Measurements from ENCODE around the gene NEO1. TPM values are rescaled to one million over a fixed set of nuclear protein-coding genes. Genes with fewer than 3 reads are reported as not detected.

Gene NEO1
- polyA plus RNA-seq, 1 of the 3 experiments (the other 2 are of a cell fraction): 13.1 TPM

- no peak overlapping the region for H3K4me2 ChIP-seq
- ChIA-PET POLR2A (no interaction called here), CTCF (interaction anchor here (0.9 kb wide), 2 partner anchors 10 to 307 kb away, joined by 3 read pairs; no protein-coding TSS in a partner anchor)
- H3K9ac ChIP-seq: no peak overlapping the region
- 48% methylated on average over 7 of the region's 7 CpGs for WGBS (ENCODE audit: low lambda C conversion rate)
- no peak overlapping the region for H2AFZ ChIP-seq (ENCODE audit: low read depth)
- H3F3A ChIP-seq (replicated peaks; ENCODE audit: insufficient read depth): no peaks in the 10 kb centered on the region
- no peaks in the 10 kb centered on the region for H3K4me1 ChIP-seq (ENCODE audit: control insufficient read depth in 1 of 2, insufficient read depth in 2 of 2, low read depth in 1 of 2, low read length in 1 of 2)
- H3K36me3 ChIP-seq (replicated peaks in 1 of 2; ENCODE audit: control insufficient read depth in 1 of 2, insufficient read depth in 2 of 2, low read length in 1 of 2): no peaks in the 10 kb centered on the region
- no peaks in the 10 kb centered on the region for H3K79me2 ChIP-seq (ENCODE audit: insufficient read depth)
- no peak overlapping the region for H3K4me3 ChIP-seq (ENCODE audit: low read depth in 2 of 2, low read length in 1 of 2)
- H3K9me2 ChIP-seq: no peaks in the 10 kb centered on the region
- TF ChIP-seq SIN3A (IDR thresholded peaks at IDR 0.05; ENCODE audit: borderline replicate concordance, low read depth, low read length) (no peak), TEAD4 (IDR thresholded peaks at IDR 0.05; ENCODE audit: borderline replicate concordance, insufficient read depth) (no peak), NFIC (IDR thresholded peaks at IDR 0.05; ENCODE audit: borderline replicate concordance) (no peak), FOSL2 (IDR thresholded peaks at IDR 0.05; ENCODE audit: borderline replicate concordance, low read depth) (no peak), USF2 (IDR thresholded peaks at IDR 0.05; ENCODE audit: borderline replicate concordance, low read depth, low read length) (no peak), REST (IDR thresholded peaks at IDR 0.05; ENCODE audit: low read depth, low read length) (no peak), POLR2AphosphoS5 (IDR thresholded peaks at IDR 0.05; ENCODE audit: low read depth, low read length) (no peak), PBX3 (IDR thresholded peaks at IDR 0.05) (no peak)
- H3K27ac ChIP-seq (ENCODE audit: low read depth in 2 of 2, low read length in 1 of 2): no peak overlapping the region
- H3K9me3 ChIP-seq: no peaks in the 10 kb centered on the region
- no peaks in the 10 kb centered on the region for H4K20me1 ChIP-seq (ENCODE audit: insufficient read depth)
- no peak for DNase-seq
- H3K27me3 ChIP-seq (ENCODE audit: insufficient read depth): peaks cover 5% of the 10 kb centered on the region; the same call in 1 of the 2 replicates
These were observed 23.3 kb upstream of the NEO1 start for GRCh38 chr15:73028831-73029451.

- Histone ChIP-seq H3K9me2 (no peaks in the 10 kb centered on the region), H3K79me2 (ENCODE audit: insufficient read depth) (no peaks in the 10 kb centered on the region), H3K27me3 (ENCODE audit: insufficient read depth) (peaks cover 5% of the 10 kb centered on the region; the same call in 1 of the 2 replicates), H3K4me3 (ENCODE audit: low read depth in 2 of 2, low read length in 1 of 2) (no peak overlapping the region), H3K27ac (ENCODE audit: low read depth in 2 of 2, low read length in 1 of 2) (no peak overlapping the region), H3K9ac (no peak overlapping the region), H3K36me3 (replicated peaks in 1 of 2; ENCODE audit: control insufficient read depth in 1 of 2, insufficient read depth in 2 of 2, low read length in 1 of 2) (no peaks in the 10 kb centered on the region), H4K20me1 (ENCODE audit: insufficient read depth) (no peaks in the 10 kb centered on the region), H3F3A (replicated peaks; ENCODE audit: insufficient read depth) (no peaks in the 10 kb centered on the region), H3K4me2 (no peak overlapping the region), H3K9me3 (no peaks in the 10 kb centered on the region), H3K4me1 (ENCODE audit: control insufficient read depth in 1 of 2, insufficient read depth in 2 of 2, low read depth in 1 of 2, low read length in 1 of 2) (no peaks in the 10 kb centered on the region), H2AFZ (ENCODE audit: low read depth) (no peak overlapping the region)
- POLR2A ChIA-PET: no interaction called here
- no peak for DNase-seq
- WGBS (ENCODE audit: low lambda C conversion rate): 69% methylated on average over 4 of the region's 4 CpGs
- CTCF ChIA-PET: interaction anchor here (0.8 kb wide), 1 partner anchor 308 kb away, joined by 3 read pairs; no protein-coding TSS in a partner anchor
- TF ChIP-seq CHD2 (IDR thresholded peaks at IDR 0.05; ENCODE audit: low read length, partially characterized antibody) (no peak), FOXJ3 (CRISPR knock-in tag; IDR thresholded peaks at IDR 0.05) (no peak), USF2 (IDR thresholded peaks at IDR 0.05; ENCODE audit: borderline replicate concordance, low read depth, low read length) (no peak), IRF3 (IDR thresholded peaks at IDR 0.05; ENCODE audit: low read depth, low read length) (no peak), EZH2phosphoT487 (IDR thresholded peaks at IDR 0.05; ENCODE audit: borderline replicate concordance, low read depth) (no peak), NFIC (IDR thresholded peaks at IDR 0.05; ENCODE audit: borderline replicate concordance) (no peak), JUND (IDR thresholded peaks at IDR 0.05) (no peak), MXI1 (IDR thresholded peaks at IDR 0.05; ENCODE audit: low read depth, low read length) (no peak), GATA2 (CRISPR knock-in tag; IDR thresholded peaks at IDR 0.05) (no peak), MAX (IDR thresholded peaks at IDR 0.05; ENCODE audit: low read depth) (no peak)
These were observed 22.1 kb upstream of the NEO1 start for GRCh38 chr15:73030122-73030679.
